ENCODE measurements around the gene ZNF709.
"Not testable (repeated sequence)": the region's sequence is repeated elsewhere in the genome, so short reads cannot be mapped to it uniquely, and the experiment has no call there.

Gene ZNF709

DNA sequence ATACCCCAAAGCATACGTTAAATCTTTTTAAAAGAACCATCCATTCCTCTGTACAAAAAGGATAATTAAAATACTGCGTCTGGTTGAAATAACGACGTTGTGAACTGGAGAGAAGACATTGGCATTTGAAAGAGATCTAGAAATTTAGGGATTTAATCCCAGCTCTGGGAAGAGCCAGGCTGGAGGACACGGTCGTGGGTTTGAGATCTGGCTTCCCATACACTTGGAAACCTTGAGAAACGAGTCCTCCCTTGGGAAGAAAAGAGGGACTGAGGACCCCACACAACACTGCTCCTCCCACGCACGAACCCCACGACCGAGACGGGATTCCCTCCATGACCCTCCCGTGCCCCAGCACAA is 625 bp downstream of the ZNF709 start:
- ATAC-seq (replicated peaks) (no peak), DNase-seq (no peak)
- H3K9me3 Mint-ChIP-seq: no peaks in the 10 kb centered on the region
- H3K36me3 Mint-ChIP-seq (ENCODE audit: insufficient read depth): no peaks in the 10 kb centered on the region
- peak overlapping the region; percentile 93 to 97 for H3K4me3 Mint-ChIP-seq
- no peaks in the 10 kb centered on the region for H3K27me3 Mint-ChIP-seq
- peaks cover 21 to 29% of the 10 kb centered on the region in 2 donors for H3K4me1 Mint-ChIP-seq (ENCODE audit: low read depth in 2 of 2)
- peak overlapping the region; percentile 92 to 95 for H3K27ac Mint-ChIP-seq

DNA sequence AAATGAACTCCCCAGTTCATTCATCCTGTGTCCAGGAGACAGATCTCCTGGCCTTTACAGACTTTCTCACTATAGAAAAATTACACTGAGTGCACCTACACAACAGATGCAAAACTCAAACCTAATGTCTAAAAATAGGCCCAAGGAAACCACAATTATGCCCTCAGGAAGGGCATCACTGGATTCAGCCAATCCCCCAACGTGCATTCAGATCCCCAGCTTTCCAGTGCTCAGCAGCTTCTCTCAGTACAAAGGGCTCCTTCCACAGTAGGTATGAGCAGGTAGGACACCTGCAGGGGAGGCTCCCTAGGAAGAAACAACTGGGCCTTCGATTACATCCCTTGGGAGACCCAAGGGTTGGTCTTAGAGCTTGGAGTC is 2.1 kb downstream of the ZNF709 start:
- ATAC-seq (replicated peaks): no peak
- H3K9me3 Mint-ChIP-seq: no peaks in the 10 kb centered on the region
- DNase-seq: no peak
- peaks cover 29 to 43% of the 10 kb centered on the region in 2 donors for H3K4me1 Mint-ChIP-seq (ENCODE audit: low read depth in 2 of 2)
- no peaks in the 10 kb centered on the region for H3K36me3 Mint-ChIP-seq (ENCODE audit: insufficient read depth)
- H3K27ac Mint-ChIP-seq: peak overlapping the region; percentile 24 to 54
- H3K27me3 Mint-ChIP-seq: no peaks in the 10 kb centered on the region
- peak overlapping the region; percentile 44 to 47 for H3K4me3 Mint-ChIP-seq

DNA sequence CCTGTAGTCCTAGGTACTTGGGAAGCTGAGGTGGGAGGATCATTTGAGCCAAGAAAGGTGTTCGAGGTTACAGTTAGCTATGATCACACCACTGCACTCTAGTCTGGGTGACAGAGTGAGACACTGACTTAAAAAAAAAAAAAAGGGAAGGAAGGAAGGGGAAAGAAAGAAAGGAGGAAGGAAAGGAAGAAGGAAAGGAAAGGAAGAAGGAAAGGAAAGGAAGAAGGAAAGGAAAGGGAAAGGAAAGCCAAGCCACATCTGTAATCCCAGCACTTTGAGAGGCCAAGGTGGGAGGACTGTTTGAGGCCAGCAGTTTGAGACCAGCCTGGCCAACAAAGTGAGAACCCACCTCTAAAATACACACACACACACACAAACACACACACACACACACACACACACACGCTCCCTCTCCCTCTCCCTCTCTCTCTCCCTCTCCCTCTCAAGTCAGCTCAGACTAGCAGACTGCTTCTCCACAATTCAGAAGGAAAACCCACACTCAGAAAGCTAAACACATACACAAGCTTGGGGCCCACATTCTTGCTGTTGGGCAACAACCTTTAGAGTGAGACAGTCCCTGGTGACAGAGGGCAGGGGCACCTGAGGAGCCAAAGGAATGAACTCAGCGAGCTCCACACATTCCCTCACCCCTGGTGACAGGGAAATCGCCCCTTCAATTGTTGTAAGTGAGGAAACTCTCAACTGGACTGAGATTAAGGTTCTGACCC is 2.7 kb downstream of the ZNF709 start:
- no peak for ATAC-seq (replicated peaks)
- Mint-ChIP-seq H3K27ac (peak overlapping the region; percentile 24 to 54), H3K4me1 (ENCODE audit: low read depth in 2 of 2) (peaks cover 29 to 43% of the 10 kb centered on the region in 2 donors), H3K4me3 (no peak overlapping the region), H3K27me3 (no peaks in the 10 kb centered on the region), H3K36me3 (ENCODE audit: insufficient read depth) (no peaks in the 10 kb centered on the region), H3K9me3 (no peaks in the 10 kb centered on the region)
- DNase-seq: no peak

DNA sequence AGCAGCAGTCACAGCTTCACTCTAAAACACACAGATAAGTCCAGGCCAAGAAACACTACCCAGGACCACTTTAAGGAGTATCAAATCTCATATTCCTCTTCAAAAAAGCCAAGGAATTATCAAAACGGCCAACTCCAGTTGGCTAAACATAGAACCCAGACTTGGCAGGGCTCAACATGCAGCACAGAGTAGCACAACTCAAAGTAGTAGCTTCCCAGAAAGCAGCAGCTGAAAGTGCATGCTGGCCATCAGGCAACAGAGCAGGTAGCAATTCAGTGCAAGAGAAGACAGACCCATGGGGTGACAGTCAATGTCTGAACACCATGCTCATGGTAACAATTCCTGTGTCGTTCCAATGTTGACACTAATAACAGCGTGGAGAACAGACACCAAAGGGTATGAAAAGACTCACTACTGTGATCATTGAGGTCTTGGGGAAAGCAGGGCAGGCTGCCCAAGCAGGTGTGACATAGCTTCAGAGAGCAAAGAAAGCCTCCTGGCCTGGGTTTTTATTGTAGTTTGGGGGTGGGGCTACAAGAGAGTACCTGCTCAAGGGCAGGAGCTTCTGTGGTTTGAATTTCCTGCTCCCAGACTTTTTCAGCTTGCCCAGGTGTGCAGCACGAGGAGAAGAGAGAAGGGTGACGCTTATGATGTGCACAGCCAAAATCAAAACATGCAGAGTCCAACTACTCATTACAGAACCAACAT is 6.2 kb downstream of the ZNF709 start:
- Mint-ChIP-seq H3K4me1 (ENCODE audit: low read depth in 2 of 2) (peaks cover 20 to 29% of the 10 kb centered on the region in 2 donors), H3K27ac (peak overlapping the region; percentile 41 to 52)
- ATAC-seq (replicated peaks): no peak

DNA sequence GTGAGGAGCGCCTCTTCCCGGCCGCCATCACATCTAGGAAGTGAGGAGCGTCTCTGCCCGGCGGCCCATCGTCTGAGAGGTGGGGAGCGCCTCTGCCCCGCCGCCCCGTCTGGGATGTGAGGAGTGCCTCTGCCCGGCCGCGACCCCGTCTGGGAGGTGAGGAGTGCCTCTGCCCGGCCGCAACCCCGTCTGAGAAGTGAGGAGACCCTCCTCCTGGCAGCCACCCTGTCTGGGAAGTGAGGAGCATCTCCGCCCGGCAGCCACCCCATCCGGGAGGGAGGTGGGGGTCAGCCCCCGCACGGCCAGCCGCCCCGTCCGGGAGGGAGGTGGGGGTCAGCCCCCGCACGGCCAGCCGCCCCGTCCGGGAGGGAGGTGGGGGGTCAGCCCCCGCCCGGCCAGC is 17.0 kb downstream of the ZNF709 start:
- not testable (repeated sequence) for ATAC-seq (replicated peaks); DNase-seq; H3K4me1 Mint-ChIP-seq (ENCODE audit: low read depth in 2 of 2); H3K27me3 Mint-ChIP-seq; H3K4me3 Mint-ChIP-seq; H3K27ac Mint-ChIP-seq
- peaks cover 3 to 11% of the 10 kb centered on the region in 2 donors for H3K9me3 Mint-ChIP-seq
- peaks cover 16% of the 10 kb centered on the region for H3K36me3 Mint-ChIP-seq (ENCODE audit: insufficient read depth)

More for the DNA sequence above, 6.2 kb downstream of the ZNF709 start:
- H3K36me3 Mint-ChIP-seq (ENCODE audit: insufficient read depth): peaks cover 4% of the 10 kb centered on the region
- H3K4me3 Mint-ChIP-seq: no peak overlapping the region
- H3K9me3 Mint-ChIP-seq: no peaks in the 10 kb centered on the region
- DNase-seq: no peak
- no peaks in the 10 kb centered on the region for H3K27me3 Mint-ChIP-seq

DNA sequence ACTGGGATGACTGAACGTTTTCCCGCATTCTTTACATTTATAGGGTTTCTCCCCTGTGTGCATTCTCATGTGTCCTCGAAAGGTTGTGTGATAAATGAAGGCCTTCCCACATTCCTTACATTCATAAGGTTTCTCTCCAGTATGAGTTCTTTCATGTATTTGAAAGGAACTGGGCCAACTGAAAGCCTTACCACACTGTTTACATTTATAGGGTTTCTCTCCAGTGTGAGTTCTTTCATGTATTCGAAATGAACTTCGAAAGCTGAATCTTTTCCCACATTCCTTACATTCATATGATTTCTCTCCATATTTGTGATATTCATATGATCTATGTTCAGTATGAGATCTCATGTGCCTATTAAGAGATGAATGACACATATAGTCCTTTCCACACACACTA is 19.4 kb downstream of the ZNF709 start:
- Mint-ChIP-seq H3K4me3 (no peak overlapping the region), H3K36me3 (ENCODE audit: insufficient read depth) (peaks cover 11% of the 10 kb centered on the region), H3K27me3 (no peaks in the 10 kb centered on the region), H3K9me3 (peaks cover 6 to 17% of the 10 kb centered on the region in 2 donors), H3K27ac (no peak overlapping the region), H3K4me1 (ENCODE audit: low read depth in 2 of 2) (no peaks in the 10 kb centered on the region)
- ATAC-seq (replicated peaks): no peak
- DNase-seq: no peak

DNA sequence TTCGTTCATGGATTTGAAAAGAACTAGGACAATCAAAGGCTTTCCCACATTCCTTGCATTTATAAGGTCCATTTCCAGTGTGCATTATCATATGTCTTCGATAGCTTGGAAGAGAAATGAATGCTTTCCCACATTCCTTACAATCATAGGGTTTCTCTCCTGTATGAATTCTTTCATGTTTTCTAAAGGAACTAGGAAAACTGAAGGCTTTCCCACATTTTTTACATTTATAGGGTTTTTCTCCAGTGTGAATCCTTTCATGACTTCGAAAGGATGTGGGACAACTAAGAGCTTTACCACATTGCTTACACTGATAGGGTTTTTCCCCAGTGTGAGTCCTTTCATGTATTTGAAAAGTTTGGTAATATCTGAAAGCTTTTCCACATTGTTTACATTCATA is 19.8 kb downstream of the ZNF709 start:
- Mint-ChIP-seq H3K4me3 (no peak overlapping the region), H3K27ac (no peak overlapping the region), H3K27me3 (no peaks in the 10 kb centered on the region), H3K9me3 (peaks cover 6 to 17% of the 10 kb centered on the region in 2 donors), H3K4me1 (ENCODE audit: low read depth in 2 of 2) (no peaks in the 10 kb centered on the region), H3K36me3 (ENCODE audit: insufficient read depth) (peaks cover 11% of the 10 kb centered on the region)
- DNase-seq (no peak), ATAC-seq (replicated peaks) (no peak)

DNA sequence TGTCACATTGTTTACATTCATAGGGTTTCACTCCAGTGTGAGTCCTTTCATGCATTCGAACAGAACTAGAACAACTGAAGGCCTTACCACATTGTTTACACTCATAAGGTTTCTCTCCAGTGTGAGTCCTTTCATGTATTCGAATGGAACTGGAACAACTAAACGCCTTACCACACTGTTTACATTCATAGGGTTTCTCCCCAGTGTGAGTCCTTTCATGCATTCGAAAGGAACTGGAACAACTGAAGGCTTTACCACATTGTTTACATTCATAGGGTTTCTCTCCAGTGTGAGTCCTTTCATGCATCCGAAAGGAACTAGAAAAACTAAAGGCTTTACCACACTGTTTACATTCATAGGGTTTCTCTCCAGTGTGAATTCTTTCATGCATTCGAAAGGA is 20.5 kb downstream of the ZNF709 start:
- H3K27me3 Mint-ChIP-seq; ATAC-seq (replicated peaks); DNase-seq; H3K4me3 Mint-ChIP-seq; H3K4me1 Mint-ChIP-seq (ENCODE audit: low read depth in 2 of 2); H3K27ac Mint-ChIP-seq: not testable (repeated sequence)
- Mint-ChIP-seq H3K36me3 (ENCODE audit: insufficient read depth) (peaks cover 11% of the 10 kb centered on the region), H3K9me3 (peaks cover 6 to 17% of the 10 kb centered on the region in 2 donors)

DNA sequence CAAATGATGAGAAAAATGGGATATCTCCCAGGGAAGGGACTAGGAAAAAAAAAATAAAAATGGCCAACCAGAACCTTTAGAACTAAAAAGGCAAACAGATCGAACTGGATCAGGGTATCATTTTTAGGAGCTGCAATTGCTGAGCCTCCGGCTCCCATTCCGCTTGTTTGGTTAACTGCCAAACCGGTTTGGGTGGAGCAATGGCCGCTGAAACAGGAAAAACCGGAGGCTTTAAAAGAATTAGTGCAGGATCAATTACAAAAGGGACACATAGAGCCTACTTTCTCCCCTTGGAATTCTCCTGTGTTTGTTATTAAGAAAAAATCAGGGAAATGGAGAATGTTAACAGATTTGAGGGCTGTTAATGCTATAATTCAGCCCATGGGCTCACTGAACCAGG is 31.1 kb downstream of the ZNF709 start:
- Mint-ChIP-seq H3K27ac (no peak overlapping the region), H3K4me3 (no peak overlapping the region), H3K9me3 (peaks cover 11 to 14% of the 10 kb centered on the region in 2 donors), H3K27me3 (no peaks in the 10 kb centered on the region), H3K4me1 (ENCODE audit: low read depth in 2 of 2) (no peaks in the 10 kb centered on the region), H3K36me3 (ENCODE audit: insufficient read depth) (no peaks in the 10 kb centered on the region)
- DNase-seq: no peak
- ATAC-seq (replicated peaks): no peak

DNA sequence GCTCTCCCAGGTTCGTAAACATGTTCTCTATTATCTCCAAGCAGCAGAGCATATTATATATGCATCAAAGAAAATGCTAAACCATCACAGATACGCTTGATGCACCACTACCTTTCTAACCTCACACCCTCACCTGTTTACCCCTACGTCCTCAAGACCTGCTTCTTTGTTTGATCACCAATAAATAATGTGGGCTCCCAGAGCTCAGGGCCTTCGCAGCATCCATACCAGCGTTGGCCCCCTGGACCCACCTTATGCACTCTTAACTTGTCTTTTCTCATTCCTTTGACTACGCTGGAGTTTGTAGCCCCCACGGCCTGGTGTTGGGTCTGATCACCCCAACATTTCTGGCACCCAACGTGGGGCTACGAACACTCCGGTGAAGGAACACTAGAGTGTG is 33.8 kb downstream of the ZNF709 start:
- H3K27ac Mint-ChIP-seq: no peak overlapping the region
- no peaks in the 10 kb centered on the region for H3K36me3 Mint-ChIP-seq (ENCODE audit: insufficient read depth)
- H3K4me3 Mint-ChIP-seq: no peak overlapping the region

DNA sequence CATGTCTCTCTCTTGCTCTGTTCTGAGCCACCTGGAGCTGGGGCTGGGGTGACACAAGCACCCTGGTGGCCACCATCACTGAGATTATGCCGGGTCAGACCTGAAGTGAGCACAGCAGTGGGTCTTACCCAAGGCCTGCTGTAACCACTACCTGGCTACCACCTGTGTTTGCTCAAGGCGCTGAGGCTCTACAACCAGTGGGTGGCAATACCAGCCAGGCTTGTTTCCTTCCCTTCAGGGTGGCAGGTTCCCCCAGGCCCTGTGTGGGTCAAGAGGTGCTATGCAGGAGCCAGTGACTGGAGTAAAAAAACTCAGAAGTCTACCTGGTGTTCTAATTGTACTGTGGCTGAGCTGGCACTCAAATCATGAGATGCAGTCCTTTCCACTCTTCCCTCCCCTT is 35.8 kb downstream of the ZNF709 start:
- ATAC-seq (replicated peaks) (no peak), DNase-seq (no peak)
- no peaks in the 10 kb centered on the region for H3K4me1 Mint-ChIP-seq (ENCODE audit: low read depth in 2 of 2)
- peaks cover 6 to 29% of the 10 kb centered on the region in 2 donors for H3K9me3 Mint-ChIP-seq
- no peaks in the 10 kb centered on the region for H3K27me3 Mint-ChIP-seq
- no peaks in the 10 kb centered on the region for H3K36me3 Mint-ChIP-seq (ENCODE audit: insufficient read depth)
- no peak overlapping the region for H3K27ac Mint-ChIP-seq
- H3K4me3 Mint-ChIP-seq: no peak overlapping the region

More for the DNA sequence above, 33.8 kb downstream of the ZNF709 start:
- peaks cover 6 to 19% of the 10 kb centered on the region in 2 donors for H3K9me3 Mint-ChIP-seq
- ATAC-seq (replicated peaks): no peak
- no peaks in the 10 kb centered on the region for H3K27me3 Mint-ChIP-seq
- DNase-seq: no peak
- no peaks in the 10 kb centered on the region for H3K4me1 Mint-ChIP-seq (ENCODE audit: low read depth in 2 of 2)

DNA sequence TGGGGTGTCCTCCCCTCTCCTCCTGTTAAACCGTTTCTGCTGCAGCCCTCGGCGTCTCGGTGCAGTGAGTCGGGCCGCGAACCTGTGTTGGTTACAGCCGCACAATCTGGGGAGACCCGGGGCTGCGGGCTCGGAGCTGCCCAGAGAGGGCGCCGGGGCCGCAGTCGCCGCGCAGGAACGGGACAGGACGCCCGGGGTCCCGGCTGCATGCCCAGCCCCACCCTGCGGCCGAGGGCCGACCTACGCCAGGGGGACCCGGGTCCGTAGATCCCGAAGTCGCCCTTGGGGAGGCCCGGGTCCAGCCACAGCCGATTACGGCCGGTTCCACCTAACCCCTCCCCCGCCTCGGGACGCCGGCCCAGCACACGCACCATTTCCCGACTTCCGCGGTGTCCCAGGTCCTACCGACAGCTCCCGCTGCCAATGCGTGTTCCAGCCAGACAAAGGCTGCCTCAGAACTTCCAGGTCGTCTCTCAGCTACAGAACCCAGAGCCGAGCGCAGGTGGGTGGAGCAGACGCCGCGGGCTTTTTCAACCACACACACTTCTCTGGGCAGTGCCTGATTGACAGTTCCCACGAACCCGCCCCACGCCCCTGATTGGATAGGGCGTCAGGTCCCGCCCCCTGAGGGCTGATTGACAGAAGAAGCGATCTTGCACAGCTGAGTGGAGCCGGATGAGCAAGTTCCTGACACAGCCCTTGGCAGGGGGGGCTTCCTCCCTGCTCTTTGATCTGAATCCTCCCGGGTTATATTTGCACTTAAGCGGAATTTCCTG is 43.9 kb downstream of the ZNF709 start, which contains the start of gene ZNF443:
Gene ZNF443, minus strand, starts transcription at position 481 of the 776 bp plus-strand sequence. Its CDS starts 107 bp downstream, at position 374.
- Mint-ChIP-seq H3K4me3 (peak within 1 kb of the TSS; percentile 100), H3K4me1 (ENCODE audit: low read depth in 2 of 2) (peaks cover 5 to 13% of the 10 kb centered on the region in 2 donors), H3K36me3 (ENCODE audit: insufficient read depth) (peaks cover 16% of the 10 kb centered on the region), H3K9me3 (peaks cover 0 to 10% of the 10 kb centered on the region in 2 donors), H3K27me3 (no peaks in the 10 kb centered on the region), H3K27ac (peak within 1 kb of the TSS; percentile 93 to 96)
- DNase-seq: peak; percentile 98 to 100 (median 99)
- peak; percentile 95 for ATAC-seq (replicated peaks)

DNA sequence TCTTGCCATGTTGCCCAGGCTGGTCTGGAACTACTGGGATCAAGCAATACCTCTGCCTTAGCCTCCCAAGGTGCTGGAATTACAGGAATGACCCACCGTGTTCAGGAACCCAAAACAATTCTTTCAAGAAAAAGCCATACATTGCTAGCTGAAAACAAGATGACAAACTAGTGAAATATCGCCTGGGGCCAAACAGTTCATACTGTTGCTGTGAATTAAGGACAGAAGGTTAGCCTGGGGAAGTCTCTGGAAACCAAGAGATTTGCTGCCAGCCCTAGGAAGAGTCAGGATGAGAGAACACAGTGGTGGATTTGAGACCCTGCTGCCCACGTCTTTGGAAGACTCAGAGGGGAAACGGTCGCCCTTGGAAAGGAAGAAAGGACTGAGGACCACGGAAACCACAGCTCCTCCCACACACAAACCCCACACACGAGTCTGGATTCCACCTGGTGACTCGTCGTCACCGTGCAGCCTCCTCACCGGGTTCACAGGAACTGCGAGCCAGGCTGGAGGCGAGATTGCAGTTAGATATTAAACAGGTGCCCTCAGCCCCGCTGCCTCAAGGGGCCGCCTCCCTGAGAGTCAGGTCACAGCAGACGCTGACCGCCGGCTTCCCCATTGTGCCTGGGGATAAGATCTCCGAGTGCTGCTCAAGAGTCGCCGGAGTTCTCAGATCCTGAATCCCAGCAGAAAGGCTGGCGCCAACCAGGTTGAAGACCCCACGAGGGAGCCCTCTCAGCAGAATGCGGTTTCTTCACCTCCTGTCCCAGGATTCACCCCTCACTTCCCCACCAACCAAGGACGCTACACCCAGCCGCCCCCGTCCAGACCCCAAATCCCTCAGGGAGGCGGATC is 44.7 kb downstream of the ZNF709 start:
- peak; percentile 32 for ATAC-seq (replicated peaks)
- not testable (repeated sequence) for H3K9me3 Mint-ChIP-seq, H3K27me3 Mint-ChIP-seq
- Mint-ChIP-seq H3K27ac (peak overlapping the region; percentile 93 to 96), H3K4me1 (ENCODE audit: low read depth in 2 of 2) (peaks cover 5 to 13% of the 10 kb centered on the region in 2 donors), H3K36me3 (ENCODE audit: insufficient read depth) (peaks cover 16% of the 10 kb centered on the region), H3K4me3 (peak overlapping the region; percentile 100)
- DNase-seq: peak; percentile 5 to 20 (median 5)
